HCT116 (cell line): ENCODE data around the gene FAM131A. TPM values are rescaled to one million over a fixed set of nuclear protein-coding genes. Genes with fewer than 3 reads are reported as not detected.

Experiments
- ATAC-seq: fragments of 200-7000 bp; cut with Tn5 transposase; 2 replicates; pipeline ENCODE4 v1.9.1; 2020; ENCODE audit warnings: mild to moderate bottlenecking, moderate library complexity
- BruUV-seq: library from RNA; stranded (reverse); fragments of 400-500 nt; replicated peaks from 2 replicates; lab custom pipeline; 2021; lab: Mats Ljungman, UMichigan
- CTCF ChIA-PET: fragments of 300-600 bp; sonication (Branson Sonifier 250); formaldehyde crosslinking; loops from one replicate; lab custom pipeline; 2021; ENCODE audit warnings: antibody characterized with exemption; lab: Charles Lee
- POLR2A ChIA-PET: fragments of 300-600, 350-600 bp; sonication (Branson Sonifier 250); formaldehyde crosslinking; loops from one replicate; lab custom pipeline; 2021; ENCODE audit warnings: antibody characterized with exemption; lab: Charles Lee
- RAD21 ChIA-PET, 2 experiments: fragments of 300-600 bp; sonication (Branson Sonifier 250); formaldehyde crosslinking; loops; one replicate each; lab custom pipeline; 2023; ENCODE audit warnings: low total read pairs in 2 of 2; ENCODE audit not compliant: uncharacterized antibody in 2 of 2, unreplicated experiment in 2 of 2, low non-redundant PET in 1 of 2; lab: Charles Lee
- DNase-seq: peaks from one replicate; pipeline ENCODE4 v3.0.0-alpha.2; 2010; ENCODE audit warnings: low read depth, low spot score
- H2AFZ ChIP-seq: fragments of 200-600 bp; shearing (Covaris generic), sonication (generic); 2 replicates; pipeline ENCODE4 v1.6.1; 2017; ENCODE audit warnings: low read depth, mixed run types, mixed read lengths, antibody characterized with exemption, low read length; ENCODE audit not compliant: poor library complexity, severe bottlenecking
- H3K27ac ChIP-seq: 2 replicates; pipeline ENCODE4 v1.5.1; 2012; ENCODE audit warnings: low read depth, low read length
- H3K27me3 ChIP-seq: fragments of 200-600 bp; sonication (generic); 2 replicates; pipeline ENCODE4 v1.6.1; 2016; ENCODE audit warnings: mixed run types, low read length, mixed read lengths; ENCODE audit not compliant: insufficient read depth
- H3K36me3 ChIP-seq, 2 experiments: fragments of 200-500 bp in 1 of 2; fragments of 200-600 bp in 1 of 2; sonication (Bioruptor generic) in 1 of 2; sonication (generic) in 1 of 2; 2 replicates each; pipeline versions ENCODE4 v1.5.1 to v1.6.1; 2014 to 2016; ENCODE audit warnings: low read length in 2 of 2, inconsistent platforms in 1 of 2, mixed read lengths in 1 of 2, mixed run types in 1 of 2; ENCODE audit not compliant: insufficient read depth in 2 of 2, control insufficient read depth in 1 of 2
- H3K4me1 ChIP-seq, 2 experiments: fragments of 200-600 bp in 1 of 2; sonication (generic) in 1 of 2; 2 replicates each; pipeline versions ENCODE4 v1.5.1 to v1.6.1; 2012 to 2017; ENCODE audit warnings: low read length in 2 of 2, inconsistent platforms in 1 of 2, mild to moderate bottlenecking in 1 of 2, mixed read lengths in 1 of 2, mixed run types in 1 of 2, moderate library complexity in 1 of 2; ENCODE audit not compliant: insufficient read depth in 2 of 2, control insufficient read depth in 1 of 2
- H3K4me2 ChIP-seq: fragments of 200-600 bp; sonication (generic); 2 replicates; pipeline ENCODE4 v1.6.1; 2017; ENCODE audit warnings: mixed run types, low read length, mixed read lengths
- H3K4me3 ChIP-seq, 2 experiments: fragments of 200-600 bp in 1 of 2; sonication (generic) in 1 of 2; replicated peaks in 1 of 2; 2 replicates each; pipeline ENCODE4 v1.5.1; 2011 to 2016; ENCODE audit warnings: low read length in 2 of 2, control low read depth in 1 of 2, low read depth in 1 of 2, mild to moderate bottlenecking in 1 of 2, mixed read lengths in 1 of 2, mixed run types in 1 of 2
- H3K79me2 ChIP-seq: fragments of 200-600 bp; sonication (generic); 2 replicates; pipeline ENCODE4 v1.6.1; 2017; ENCODE audit warnings: mild to moderate bottlenecking, mixed run types, low read length, moderate library complexity, mixed read lengths; ENCODE audit not compliant: insufficient read depth
- H3K9ac ChIP-seq: fragments of 200-600 bp; sonication (generic); 2 replicates; pipeline ENCODE4 v1.6.1; 2016; ENCODE audit warnings: low read length, mixed read lengths
- H3K9me2 ChIP-seq: fragments of 200-600 bp; sonication (generic), shearing (Covaris generic); 2 replicates; pipeline ENCODE4 v1.6.1; 2017; ENCODE audit warnings: mixed run types, mild to moderate bottlenecking, moderate library complexity; ENCODE audit not compliant: insufficient read depth
- H3K9me3 ChIP-seq, 2 experiments: fragments of 200-500 bp in 1 of 2; fragments of 200-600 bp in 1 of 2; sonication (Bioruptor generic) in 1 of 2; sonication (generic) in 1 of 2; 2 replicates each; pipeline ENCODE4 v1.6.1; 2014 to 2017; ENCODE audit warnings: low read length in 2 of 2, mixed read lengths in 2 of 2, inconsistent platforms in 1 of 2, low read depth in 1 of 2, mild to moderate bottlenecking in 1 of 2, mixed run types in 1 of 2, moderate library complexity in 1 of 2; ENCODE audit not compliant: control insufficient read depth in 1 of 2, insufficient read depth in 1 of 2
- H4K20me1 ChIP-seq: fragments of 200-600 bp; sonication (generic), shearing (Covaris generic); 2 replicates; pipeline ENCODE4 v1.6.1; 2017; ENCODE audit warnings: mixed run types, mild to moderate bottlenecking, moderate library complexity; ENCODE audit not compliant: insufficient read depth
- CBX3 ChIP-seq: IDR thresholded peaks from 2 replicates; pipeline ENCODE4 v1.6.1; 2012; ENCODE audit warnings: low read depth
- CEBPB ChIP-seq: IDR thresholded peaks from 2 replicates; pipeline ENCODE4 v1.6.1; 2012; ENCODE audit warnings: low read depth
- ELF1 ChIP-seq: IDR thresholded peaks from 2 replicates; pipeline ENCODE4 v1.6.1; 2012; ENCODE audit warnings: low read depth, borderline replicate concordance
- POLR2AphosphoS5 ChIP-seq: IDR thresholded peaks from 2 replicates; pipeline ENCODE4 v1.6.1; 2011; ENCODE audit warnings: mild to moderate bottlenecking, low read depth, low read length, moderate library complexity
- SRF ChIP-seq: IDR thresholded peaks from 2 replicates; pipeline ENCODE4 v1.6.1; 2012; ENCODE audit warnings: low read depth
- YY1 ChIP-seq: IDR thresholded peaks from 2 replicates; pipeline ENCODE4 v1.6.1; 2011; ENCODE audit warnings: low read length, low read depth, moderate library complexity, mild to moderate bottlenecking; ENCODE audit not compliant: insufficient replicate concordance; ENCODE audit errors: extremely low read depth
- ZBTB33 ChIP-seq: IDR thresholded peaks from 2 replicates; pipeline ENCODE4 v1.6.1; 2011; ENCODE audit warnings: mild to moderate bottlenecking, low read length, moderate library complexity; ENCODE audit not compliant: insufficient replicate concordance; ENCODE audit errors: extremely low read depth
- ZFX ChIP-seq: fragments of 450-650 bp; IDR thresholded peaks from 2 replicates; pipeline ENCODE4 v1.6.1; 2017
- intact Hi-C: fragments of 100-400 bp; cut with micrococcal nuclease; formaldehyde crosslinking; loops from 2 replicates; pipeline ENCODE4 v1.10.0; 2022
- total RNA-seq: library from RNA; stranded (reverse); gene quantifications from one replicate; pipeline ENCODE4 v1.2.1, GENCODE V29; 2021; ENCODE audit not compliant: unreplicated experiment

The FAM131A gene
- total RNA-seq, 1 experiment from 2014 or later: 17.8 TPM

GRCh38 chr3:184378651-184379357 is 41.4 kb downstream of the FAM131A start:
- Histone ChIP-seq H3K9me3 (no peaks in the 10 kb centered on the region), H3K9ac (no peak overlapping the region), H3K4me3 (no peak overlapping the region), H3K79me2 (no peaks in the 10 kb centered on the region), H4K20me1 (no peaks in the 10 kb centered on the region), H3K27ac (no peak overlapping the region), H3K27me3 (no peaks in the 10 kb centered on the region), H3K36me3 (no peaks in the 10 kb centered on the region), H3K9me2 (no peaks in the 10 kb centered on the region), H2AFZ (no peak overlapping the region), H3K4me1 (peaks cover 4 to 20% of the 10 kb centered on the region in 2 experiments; a peak in 2 of 4 replicates), H3K4me2 (0 out of 2 replicates have a peak overlapping the region, but pooled peaks have one; percentile 19)
- TF ChIP-seq ZFX (no peak), SRF (no peak), ELF1 (no peak), YY1 (no peak), POLR2AphosphoS5 (no peak), CEBPB (no peak), CBX3 (no peak), ZBTB33 (no peak)
- intact Hi-C loops: loop anchor here (10.0 kb wide), 2 partner anchors 136 to 396 kb away; no protein-coding TSS in a partner anchor
- no TSS peak for BruUV-seq
- ChIA-PET POLR2A (interaction anchor here (0.5 kb wide), 1 partner anchor 36 kb away, joined by 3 read pairs; no protein-coding TSS in a partner anchor), RAD21 (no interaction called here), CTCF (no interaction called here)
- no peak for ATAC-seq
- no peak for DNase-seq
